Measurements from ENCODE around the gene ITPA. TPM values are rescaled to one million over a fixed set of nuclear protein-coding genes. Genes with fewer than 3 reads are reported as not detected.
"Not testable (repeated sequence)": the region's sequence is repeated elsewhere in the genome, so short reads cannot be mapped to it uniquely, and the experiment has no call there.

ITPA gene
- total RNA-seq, 1 donor from 2014 or later, result 69.7 TPM

- DNase-seq (ENCODE audit: low spot score), result peak; percentile 88
Observed at GRCh38 chr20:3173610-3174441, 35.5 kb upstream of the ITPA start.

- DNase-seq (ENCODE audit: low spot score), result no peak
Observed at GRCh38 chr20:3174442-3175261, 34.6 kb upstream of the ITPA start.

- no peak for DNase-seq (ENCODE audit: low spot score)
Observed at GRCh38 chr20:3175270-3175669, 34.0 kb upstream of the ITPA start.

GRCh38 chr20:3177746-3178485, 31.4 kb upstream of the ITPA start:
- DNase-seq (ENCODE audit: low spot score), result no peak

GRCh38 chr20:3180319-3180718, 29.0 kb upstream of the ITPA start:
- no peak for DNase-seq (ENCODE audit: low spot score)

GRCh38 chr20:3181270-3181669, 28.0 kb upstream of the ITPA start:
- no peak for DNase-seq (ENCODE audit: low spot score)

GRCh38 chr20:3182429-3182828, 26.9 kb upstream of the ITPA start:
- DNase-seq (ENCODE audit: low spot score), result not testable (repeated sequence)

GRCh38 chr20:3183896-3184612, 25.2 kb upstream of the ITPA start:
- DNase-seq (ENCODE audit: low spot score), result no peak

GRCh38 chr20:3187861-3188260, 21.4 kb upstream of the ITPA start:
- DNase-seq (ENCODE audit: low spot score), result not testable (repeated sequence)

GRCh38 chr20:3188823-3189413, 20.4 kb upstream of the ITPA start:
- no peak for DNase-seq (ENCODE audit: low spot score)

GRCh38 chr20:3189561-3190131, 19.7 kb upstream of the ITPA start:
- DNase-seq (ENCODE audit: low spot score), result no peak

- DNase-seq (ENCODE audit: low spot score), result no peak
Observed at GRCh38 chr20:3190681-3191111, 18.6 kb upstream of the ITPA start.

- DNase-seq (ENCODE audit: low spot score), result no peak
Observed at GRCh38 chr20:3192226-3193015, 16.9 kb upstream of the ITPA start.

- no peak for DNase-seq (ENCODE audit: low spot score)
Observed at GRCh38 chr20:3193806-3194616, 15.3 kb upstream of the ITPA start.

- no peak for DNase-seq (ENCODE audit: low spot score)
Observed at GRCh38 chr20:3194617-3195280, 14.5 kb upstream of the ITPA start.

GRCh38 chr20:3195590-3196237, 13.6 kb upstream of the ITPA start:
- no peak for DNase-seq (ENCODE audit: low spot score)

GRCh38 chr20:3199206-3199605, 10.1 kb upstream of the ITPA start:
- DNase-seq (ENCODE audit: low spot score), result no peak

Data from ureter (tissue), 1 donor.